Hindlimb muscle (tissue), 1 donor: ENCODE data around the gene RHOBTB1. TPM values are rescaled to one million over a fixed set of nuclear protein-coding genes. Genes with fewer than 3 reads are reported as not detected.
"Not testable (repeated sequence)": the region's sequence is repeated elsewhere in the genome, so short reads cannot be mapped to it uniquely, and the experiment has no call there.

Source experiments
- DNase-seq: peaks from one replicate; pipeline ENCODE4 v3.0.0-alpha.2; 2013
- polyA plus RNA-seq: library from polyadenylated mRNA; unstranded; fragments of 120-200 nt; gene quantifications from one replicate; pipeline ENCODE4 v1.2.1, GENCODE V29; 2013; ENCODE audit not compliant: insufficient read length

RHOBTB1 gene
- polyA plus RNA-seq, 1 donor: 21.3 TPM

GRCh38 chr10:60862517-60862916 is 81.5 kb downstream of the RHOBTB1 start:
- no peak for DNase-seq

GRCh38 chr10:60856405-60856804 is 87.6 kb downstream of the RHOBTB1 start:
- no peak for DNase-seq

GRCh38 chr10:60853637-60854036 is 90.3 kb downstream of the RHOBTB1 start:
- no peak for DNase-seq

- DNase-seq: no peak
Observed at GRCh38 chr10:60853107-60853506, 90.9 kb downstream of the RHOBTB1 start.

- DNase-seq: no peak
Observed at GRCh38 chr10:60849740-60850139, 94.2 kb downstream of the RHOBTB1 start.

GRCh38 chr10:60849217-60849616 is 94.8 kb downstream of the RHOBTB1 start:
- no peak for DNase-seq

- no peak for DNase-seq
Observed at GRCh38 chr10:60848680-60849079, 95.3 kb downstream of the RHOBTB1 start.

GRCh38 chr10:60848126-60848525 is 95.9 kb downstream of the RHOBTB1 start:
- DNase-seq: peak; percentile 68

GRCh38 chr10:60846173-60846572 is 97.8 kb downstream of the RHOBTB1 start:
- DNase-seq: no peak

GRCh38 chr10:60845038-60845437 is 98.9 kb downstream of the RHOBTB1 start:
- DNase-seq: no peak

- DNase-seq: no peak
Observed at GRCh38 chr10:60842694-60843093, 101.3 kb downstream of the RHOBTB1 start.

- not testable (repeated sequence) for DNase-seq
Observed at GRCh38 chr10:60841227-60841626, 102.8 kb downstream of the RHOBTB1 start.

GRCh38 chr10:60835049-60835448 is 108.9 kb downstream of the RHOBTB1 start:
- no peak for DNase-seq

- peak; percentile 47 for DNase-seq
Observed at GRCh38 chr10:60834401-60834800, 109.6 kb downstream of the RHOBTB1 start.

GRCh38 chr10:60832136-60832535 is 111.8 kb downstream of the RHOBTB1 start:
- not testable (repeated sequence) for DNase-seq

GRCh38 chr10:60828489-60828852 is 115.5 kb downstream of the RHOBTB1 start:
- no peak for DNase-seq

- DNase-seq: no peak
Observed at GRCh38 chr10:60827791-60828488, 116.0 kb downstream of the RHOBTB1 start.

GRCh38 chr10:60825520-60825919 is 118.5 kb downstream of the RHOBTB1 start:
- DNase-seq: no peak

GRCh38 chr10:60823324-60823723 is 120.7 kb downstream of the RHOBTB1 start:
- DNase-seq: no peak

GRCh38 chr10:60822809-60823208 is 121.2 kb downstream of the RHOBTB1 start:
- no peak for DNase-seq

- DNase-seq: no peak
Observed at GRCh38 chr10:60821656-60822055, 122.3 kb downstream of the RHOBTB1 start.

GRCh38 chr10:60820093-60820754 is 123.8 kb downstream of the RHOBTB1 start:
- no peak for DNase-seq
